Sigmoid colon (tissue), 4 donors: ENCODE results near the gene VIL1.
A peak's percentile ranks its signal among the peaks of the same experiment; 100 is the strongest.

ENCODE experiments used
- CTCF ChIP-seq, 4 experiments: fragments of 450-650 bp in 3 of 4; fragments of 200-600 bp in 1 of 4; IDR thresholded peaks; one replicate each; pipeline ENCODE4 v1.5.1; 2016 to 2019; ENCODE audit warnings: antibody characterized with exemption in 4 of 4, mild to moderate bottlenecking in 3 of 4, moderate library complexity in 2 of 4
- POLR2A ChIP-seq, 2 donors: fragments of 450-650 bp; IDR thresholded peaks; one replicate each; pipeline ENCODE4 v1.6.1; 2016; ENCODE audit warnings: antibody characterized with exemption in 2 of 2, mild to moderate bottlenecking in 2 of 2, moderate library complexity in 2 of 2
- POLR2AphosphoS5 ChIP-seq, 4 donors: sonication (generic); formaldehyde crosslinking; IDR thresholded peaks; one replicate each; pipeline ENCODE4 v1.6.1; 2017; ENCODE audit warnings: antibody characterized with exemption in 4 of 4

GRCh38 chr2:218381916-218382366 is 37.0 kb upstream of the VIL1 start, which contains the start of gene SLC11A1:
- TF ChIP-seq CTCF (IDR thresholded peaks at IDR 0.05), result no peak
- peak in 3 of 4 donors; percentile 34 to 60 (median 56) for TF ChIP-seq POLR2AphosphoS5 (IDR thresholded peaks at IDR 0.05)
- TF ChIP-seq POLR2A (IDR thresholded peaks at IDR 0.05), result peak in 1 of 2 donors; percentile 25
